ENCODE results near the gene MFSD2B.

The MFSD2B gene

DNA sequence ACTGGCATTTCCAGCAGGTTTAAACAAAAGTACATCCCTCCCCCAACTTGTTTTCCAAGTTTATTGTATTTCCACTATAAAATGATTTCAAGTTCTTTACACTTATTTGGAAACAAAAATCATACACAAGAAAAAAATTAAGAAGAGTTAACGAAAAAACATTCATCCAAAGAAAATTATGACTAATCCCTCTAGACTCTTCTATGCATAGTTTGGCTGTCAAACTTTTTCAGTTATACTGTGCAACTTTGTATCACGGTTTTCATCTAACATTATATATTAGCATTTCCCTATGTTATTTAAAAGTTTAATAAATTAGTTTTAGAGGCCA lies 36.7 kb downstream of the MFSD2B start:
- Histone ChIP-seq H3K27me3 (ENCODE audit: control insufficient read depth, insufficient read depth, low read length) (no peaks in the 10 kb centered on the region), H3K4me2 (ENCODE audit: low read length) (peak overlapping the region; percentile 79), H3K9me3 (replicated peaks; ENCODE audit: low read length) (no peaks in the 10 kb centered on the region), H3K4me3 (ENCODE audit: low read length) (peak overlapping the region; percentile 83), H3K36me3 (ENCODE audit: insufficient read depth, low read length) (no peaks in the 10 kb centered on the region), H3K9ac (ENCODE audit: low read depth, low read length) (peak overlapping the region; percentile 83), H3K4me1 (ENCODE audit: control insufficient read depth, insufficient read depth, low read length) (peaks cover 15% of the 10 kb centered on the region)

DNA sequence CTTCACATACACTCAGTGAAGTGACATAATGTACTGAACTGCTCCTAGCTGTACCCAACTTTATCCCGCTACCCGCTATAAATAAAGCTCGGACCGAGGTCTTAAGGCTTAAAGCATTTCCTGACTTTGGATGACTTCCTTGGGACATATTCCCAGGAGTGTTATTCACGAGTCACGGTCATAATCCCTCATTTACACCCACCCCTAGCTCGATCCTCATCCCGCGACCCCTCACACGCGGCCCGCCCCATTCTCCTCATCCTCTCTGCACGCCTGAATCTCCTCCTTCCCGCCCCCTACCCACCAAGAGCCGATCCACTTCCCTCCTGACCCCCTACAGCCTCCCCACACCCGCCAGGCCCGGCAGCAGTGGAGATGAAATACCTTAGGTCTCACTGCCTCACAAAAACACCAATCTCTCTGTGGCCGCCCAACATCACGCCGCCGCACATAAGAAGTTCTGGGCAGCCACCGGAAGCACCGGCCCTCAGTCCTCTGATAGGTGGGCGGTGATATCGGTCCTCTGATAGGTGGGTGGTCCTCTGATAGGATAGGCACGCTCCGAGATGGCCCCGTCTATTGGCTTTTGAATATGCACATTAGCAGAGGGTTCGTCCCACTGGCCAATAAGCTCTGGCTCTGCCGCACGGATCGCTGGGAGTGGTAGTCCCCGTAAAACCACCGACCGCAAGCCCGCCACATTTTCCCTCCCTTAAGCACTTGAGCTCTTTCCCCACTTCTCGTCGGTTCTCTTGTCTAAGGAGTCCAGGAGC lies 37.2 kb downstream of the MFSD2B start, which contains the start of gene WDCP:
WDCP (minus strand) TSS at position 462 of the 773 bp plus-strand sequence. CDS start 7,897 bp downstream, outside the sequence.
- Histone ChIP-seq H3K9me3 (replicated peaks; ENCODE audit: low read length) (no peaks in the 10 kb centered on the region), H3K4me2 (ENCODE audit: low read length) (peak within 1 kb of the TSS; percentile 79), H3K36me3 (ENCODE audit: insufficient read depth, low read length) (no peaks in the 10 kb centered on the region), H3K4me3 (ENCODE audit: low read length) (peak within 1 kb of the TSS; percentile 83), H3K4me1 (ENCODE audit: control insufficient read depth, insufficient read depth, low read length) (peaks cover 15% of the 10 kb centered on the region), H3K27me3 (ENCODE audit: control insufficient read depth, insufficient read depth, low read length) (no peaks in the 10 kb centered on the region), H3K9ac (ENCODE audit: low read depth, low read length) (peak within 1 kb of the TSS; percentile 83)

GRCh38 chr2:24047703-24048033 lies 37.8 kb downstream of the MFSD2B start:
- H3K9me3 ChIP-seq (replicated peaks; ENCODE audit: low read length): no peaks in the 10 kb centered on the region
- no peaks in the 10 kb centered on the region for H3K27me3 ChIP-seq (ENCODE audit: control insufficient read depth, insufficient read depth, low read length)
- H3K4me2 ChIP-seq (ENCODE audit: low read length): peak overlapping the region; percentile 62
- H3K4me1 ChIP-seq (ENCODE audit: control insufficient read depth, insufficient read depth, low read length): peaks cover 15% of the 10 kb centered on the region
- H3K4me3 ChIP-seq (ENCODE audit: low read length): peak overlapping the region; percentile 17
- H3K9ac ChIP-seq (ENCODE audit: low read depth, low read length): no peak overlapping the region
- no peaks in the 10 kb centered on the region for H3K36me3 ChIP-seq (ENCODE audit: insufficient read depth, low read length)

- Histone ChIP-seq H3K9me3 (replicated peaks; ENCODE audit: low read length) (no peaks in the 10 kb centered on the region), H3K4me1 (ENCODE audit: control insufficient read depth, insufficient read depth, low read length) (peaks cover 15% of the 10 kb centered on the region), H3K4me2 (ENCODE audit: low read length) (peak overlapping the region; percentile 91), H3K36me3 (ENCODE audit: insufficient read depth, low read length) (no peaks in the 10 kb centered on the region), H3K9ac (ENCODE audit: low read depth, low read length) (peak overlapping the region; percentile 54), H3K27me3 (ENCODE audit: control insufficient read depth, insufficient read depth, low read length) (no peaks in the 10 kb centered on the region), H3K4me3 (ENCODE audit: low read length) (peak overlapping the region; percentile 76)
These were observed 39.0 kb downstream of the MFSD2B start for GRCh38 chr2:24048769-24049484.

DNA sequence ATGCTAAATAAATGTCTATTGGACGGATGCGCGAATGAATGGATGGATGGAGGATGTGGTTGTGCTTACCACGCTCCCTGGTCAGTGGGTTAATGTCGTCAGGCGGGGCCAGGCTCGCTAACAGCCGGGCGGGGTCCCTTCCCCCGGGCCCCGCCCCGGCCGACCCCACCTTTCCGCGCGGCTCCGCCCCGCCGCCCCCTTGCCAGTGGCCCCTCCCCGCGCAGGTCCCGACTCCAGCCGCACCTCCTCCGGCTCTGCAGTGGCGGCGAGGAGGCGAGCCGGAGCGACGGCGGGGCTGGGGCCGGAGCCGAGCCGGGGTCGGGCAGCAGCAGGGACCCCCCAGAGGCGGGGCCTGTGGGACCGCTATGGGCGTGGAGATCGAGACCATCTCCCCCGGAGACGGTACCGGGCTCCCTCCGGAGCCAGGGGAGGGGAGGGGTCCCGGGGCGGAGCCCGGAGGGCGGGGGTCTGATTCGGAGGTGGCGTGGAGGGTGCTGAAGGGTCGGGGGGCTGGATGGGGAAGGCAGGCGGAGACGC lies 39.7 kb downstream of the MFSD2B start, which contains the start of gene FKBP1B:
FKBP1B (plus strand) TSS at position 257 of the 537 bp plus-strand sequence; CDS start at position 366, 109 bp downstream.
- Histone ChIP-seq H3K4me1 (ENCODE audit: control insufficient read depth, insufficient read depth, low read length) (peaks cover 15% of the 10 kb centered on the region), H3K9ac (ENCODE audit: low read depth, low read length) (peak within 1 kb of the TSS; percentile 54), H3K27me3 (ENCODE audit: control insufficient read depth, insufficient read depth, low read length) (no peaks in the 10 kb centered on the region), H3K4me3 (ENCODE audit: low read length) (peak within 1 kb of the TSS; percentile 76), H3K36me3 (ENCODE audit: insufficient read depth, low read length) (no peaks in the 10 kb centered on the region), H3K4me2 (ENCODE audit: low read length) (peak within 1 kb of the TSS; percentile 91), H3K9me3 (replicated peaks; ENCODE audit: low read length) (no peaks in the 10 kb centered on the region)

DNA sequence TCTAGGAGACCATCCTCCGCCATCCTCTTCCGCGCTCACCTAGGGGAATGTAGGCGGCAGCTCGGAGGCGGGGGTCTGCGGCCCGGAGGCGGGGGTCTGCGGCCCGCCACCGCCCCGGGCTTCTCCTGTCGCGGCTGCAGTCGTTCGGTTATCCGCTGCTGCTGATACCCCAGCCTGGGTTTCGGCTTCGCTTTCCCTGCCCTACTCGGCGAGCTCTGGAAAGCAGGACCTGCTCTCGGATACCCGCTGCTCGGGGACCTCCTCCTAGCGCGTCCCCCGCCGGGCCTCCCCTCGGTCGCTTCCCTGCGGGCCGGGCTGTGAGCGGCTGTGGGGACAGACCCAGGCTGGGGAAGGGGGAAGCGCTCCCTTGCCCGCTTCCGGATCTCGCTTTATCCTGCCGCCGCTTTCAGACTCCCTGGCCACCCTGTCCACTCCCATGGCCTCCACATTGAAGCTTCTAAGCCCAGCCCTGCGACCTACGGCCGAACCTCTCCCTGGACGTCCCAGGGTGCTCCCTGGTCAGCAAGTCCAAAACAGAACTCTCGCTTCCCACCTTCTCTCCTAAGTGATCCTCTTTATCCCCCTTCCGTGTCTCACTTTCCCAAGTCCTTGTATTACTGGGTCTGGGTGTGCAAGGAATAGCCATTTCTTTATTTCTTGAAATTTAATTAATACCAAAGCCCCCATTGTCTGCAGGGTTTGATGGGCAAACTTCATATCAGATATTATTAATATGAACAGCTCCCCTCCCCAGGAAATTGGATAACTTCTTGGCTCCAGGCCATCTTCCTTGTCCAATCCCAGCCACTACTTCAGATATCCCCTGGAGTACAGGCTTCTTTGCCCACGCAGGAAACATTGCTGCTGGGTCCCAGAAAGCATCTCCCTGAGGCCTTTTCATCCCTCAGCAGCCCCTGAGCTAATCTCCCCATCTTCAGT lies 40.4 kb downstream of the MFSD2B start:
- Histone ChIP-seq H3K4me1 (ENCODE audit: control insufficient read depth, insufficient read depth, low read length) (peaks cover 15% of the 10 kb centered on the region), H3K27me3 (ENCODE audit: control insufficient read depth, insufficient read depth, low read length) (no peaks in the 10 kb centered on the region), H3K9ac (ENCODE audit: low read depth, low read length) (peak overlapping the region; percentile 54), H3K9me3 (replicated peaks; ENCODE audit: low read length) (no peaks in the 10 kb centered on the region), H3K4me3 (ENCODE audit: low read length) (peak overlapping the region; percentile 76), H3K4me2 (ENCODE audit: low read length) (peak overlapping the region; percentile 91), H3K36me3 (ENCODE audit: insufficient read depth, low read length) (no peaks in the 10 kb centered on the region)

DNA sequence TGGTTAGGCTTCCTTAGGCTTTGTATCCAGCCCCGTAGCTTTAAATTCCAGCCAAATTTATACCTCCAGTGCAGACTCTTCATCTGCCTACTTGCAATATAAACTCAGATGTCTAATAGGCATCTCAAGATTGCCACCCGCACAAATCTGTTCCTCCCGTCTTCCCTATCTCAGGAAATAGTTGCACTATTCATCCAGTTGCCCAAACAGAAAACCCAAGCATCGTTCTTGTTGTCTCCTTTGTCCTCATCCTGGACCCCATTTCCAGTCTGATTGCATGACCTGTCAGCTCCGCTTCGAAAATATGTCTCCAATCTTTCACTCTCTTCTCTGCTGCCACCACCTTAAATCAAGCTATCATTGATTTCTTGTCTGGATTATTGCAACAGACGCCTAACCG lies 41.9 kb downstream of the MFSD2B start:
- H3K9me3 ChIP-seq (replicated peaks; ENCODE audit: low read length): no peaks in the 10 kb centered on the region
- H3K36me3 ChIP-seq (ENCODE audit: insufficient read depth, low read length): no peaks in the 10 kb centered on the region
- H3K9ac ChIP-seq (ENCODE audit: low read depth, low read length): no peak overlapping the region
- no peaks in the 10 kb centered on the region for H3K27me3 ChIP-seq (ENCODE audit: control insufficient read depth, insufficient read depth, low read length)
- H3K4me1 ChIP-seq (ENCODE audit: control insufficient read depth, insufficient read depth, low read length): peaks cover 8% of the 10 kb centered on the region
- no peak overlapping the region for H3K4me2 ChIP-seq (ENCODE audit: low read length)
- no peak overlapping the region for H3K4me3 ChIP-seq (ENCODE audit: low read length)

GRCh38 chr2:24052951-24053350 lies 43.1 kb downstream of the MFSD2B start:
- no peak overlapping the region for H3K4me2 ChIP-seq (ENCODE audit: low read length)
- H3K27me3 ChIP-seq (ENCODE audit: control insufficient read depth, insufficient read depth, low read length): no peaks in the 10 kb centered on the region

DNA sequence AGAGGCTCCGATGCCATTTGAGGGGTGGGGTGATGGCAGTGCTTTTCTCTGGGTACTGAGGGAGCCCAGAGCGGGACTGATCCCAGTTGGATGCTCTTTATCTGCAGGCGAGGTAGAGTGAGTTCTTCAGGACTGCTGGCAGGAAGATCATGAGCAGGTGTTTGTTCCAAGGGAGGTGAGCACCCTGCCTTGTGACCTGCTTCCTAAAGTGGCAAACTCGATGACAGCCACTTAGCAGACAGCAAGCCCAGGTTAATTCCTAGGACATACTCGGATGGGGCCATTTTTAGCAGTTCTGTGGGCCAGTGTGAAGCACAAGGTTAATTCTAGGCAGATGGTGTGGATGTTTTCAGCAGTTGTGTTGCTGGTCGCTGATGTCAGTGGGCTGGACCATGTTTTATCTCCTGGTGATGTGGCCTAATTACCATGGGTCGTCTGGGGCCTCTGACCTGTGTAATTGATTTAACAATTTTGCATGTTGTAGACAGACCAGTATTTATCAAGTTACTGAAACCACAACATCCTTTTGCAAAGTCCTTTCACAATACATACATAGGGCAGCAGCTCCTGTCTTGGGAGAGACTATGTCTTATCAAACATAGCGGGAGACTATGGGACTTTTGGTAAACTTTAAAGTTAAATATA lies 44.6 kb downstream of the MFSD2B start:
- no peaks in the 10 kb centered on the region for H3K4me1 ChIP-seq (ENCODE audit: control insufficient read depth, insufficient read depth, low read length)
- H3K9me3 ChIP-seq (replicated peaks; ENCODE audit: low read length): no peaks in the 10 kb centered on the region
- no peak overlapping the region for H3K4me2 ChIP-seq (ENCODE audit: low read length)
- no peaks in the 10 kb centered on the region for H3K36me3 ChIP-seq (ENCODE audit: insufficient read depth, low read length)
- no peak overlapping the region for H3K4me3 ChIP-seq (ENCODE audit: low read length)
- no peaks in the 10 kb centered on the region for H3K27me3 ChIP-seq (ENCODE audit: control insufficient read depth, insufficient read depth, low read length)
- H3K9ac ChIP-seq (ENCODE audit: low read depth, low read length): no peak overlapping the region

More at GRCh38 chr2:24052951-24053350, 43.1 kb downstream of the MFSD2B start:
- Histone ChIP-seq H3K4me1 (ENCODE audit: control insufficient read depth, insufficient read depth, low read length) (peaks cover 5% of the 10 kb centered on the region), H3K9me3 (replicated peaks; ENCODE audit: low read length) (no peaks in the 10 kb centered on the region), H3K9ac (ENCODE audit: low read depth, low read length) (no peak overlapping the region), H3K36me3 (ENCODE audit: insufficient read depth, low read length) (no peaks in the 10 kb centered on the region), H3K4me3 (ENCODE audit: low read length) (no peak overlapping the region)

- H3K4me1 ChIP-seq (ENCODE audit: control insufficient read depth, insufficient read depth, low read length): no peaks in the 10 kb centered on the region
- no peaks in the 10 kb centered on the region for H3K36me3 ChIP-seq (ENCODE audit: insufficient read depth, low read length)
- H3K9ac ChIP-seq (ENCODE audit: low read depth, low read length): no peak overlapping the region
- H3K27me3 ChIP-seq (ENCODE audit: control insufficient read depth, insufficient read depth, low read length): no peaks in the 10 kb centered on the region
- H3K4me2 ChIP-seq (ENCODE audit: low read length): no peak overlapping the region
- no peaks in the 10 kb centered on the region for H3K9me3 ChIP-seq (replicated peaks; ENCODE audit: low read length)
- H3K4me3 ChIP-seq (ENCODE audit: low read length): no peak overlapping the region
These were observed 45.9 kb downstream of the MFSD2B start for GRCh38 chr2:24055750-24056149.

Measured in skeletal muscle satellite cell (primary cell).